SK-N-MC (cell line): ENCODE data around the gene PLPPR1.
A peak's percentile ranks its signal among the peaks of the same experiment; 100 is the strongest.
"Not testable (repeated sequence)": the region's sequence is repeated elsewhere in the genome, so short reads cannot be mapped to it uniquely, and the experiment has no call there.

Experiments
- DNase-seq: peaks from one replicate; pipeline ENCODE4 v3.0.0-alpha.2; 2011; ENCODE audit warnings: low read depth, low spot score
- H3K27ac ChIP-seq: fragments of 200-600 bp; sonication (generic); 2 replicates; pipeline ENCODE4 v1.5.1; 2016; ENCODE audit warnings: mixed run types
- H3K36me3 ChIP-seq: fragments of 200-600 bp; sonication (generic); 2 replicates; pipeline ENCODE4 v1.6.1; 2017; ENCODE audit warnings: antibody characterized with exemption, low read length, mixed read lengths; ENCODE audit not compliant: insufficient read depth
- H3K4me3 ChIP-seq: fragments of 200-600 bp; sonication (generic); 2 replicates; pipeline ENCODE4 v1.5.1; 2016
- H3K9ac ChIP-seq: fragments of 200-600 bp; sonication (generic); 2 replicates; pipeline ENCODE4 v1.8.0; 2017; ENCODE audit warnings: mixed run types, mixed read lengths; ENCODE audit not compliant: insufficient read length
- H3K9me3 ChIP-seq: fragments of 200-600 bp; sonication (generic); 2 replicates; pipeline ENCODE4 v1.6.1; 2017; ENCODE audit warnings: low read depth, mild to moderate bottlenecking, antibody characterized with exemption, low read length, moderate library complexity, mixed read lengths
- EZH2 ChIP-seq: fragments of 200-600 bp; sonication (generic); IDR thresholded peaks from one replicate; pipeline ENCODE4 v1.6.1; 2017; ENCODE audit warnings: antibody characterized with exemption
- FOXP2 ChIP-seq: optimal IDR thresholded peaks from 2 replicates; pipeline ENCODE3; 2011; ENCODE audit warnings: mild to moderate bottlenecking, moderate library complexity; ENCODE audit not compliant: insufficient read depth; ENCODE audit errors: extremely low read length, control extremely low read depth
- POLR2AphosphoS5 ChIP-seq: IDR thresholded peaks from 2 replicates; pipeline ENCODE4 v1.6.1; 2012; ENCODE audit warnings: mild to moderate bottlenecking, low read depth, low read length, borderline replicate concordance

The PLPPR1 gene

GRCh38 chr9:101254733-101255433 lies 226.4 kb downstream of the PLPPR1 start:
- H3K4me3 ChIP-seq = no peak overlapping the region
- TF ChIP-seq EZH2 = no peak
- TF ChIP-seq POLR2AphosphoS5 = no peak
- TF ChIP-seq FOXP2 = no peak
- no peaks in the 10 kb centered on the region for H3K9me3 ChIP-seq
- DNase-seq = no peak
- no peak overlapping the region for H3K27ac ChIP-seq
- H3K36me3 ChIP-seq = no peaks in the 10 kb centered on the region
- H3K9ac ChIP-seq = no peak overlapping the region

GRCh38 chr9:101264727-101265126 lies 236.2 kb downstream of the PLPPR1 start:
- H3K4me3 ChIP-seq = no peak overlapping the region
- H3K9ac ChIP-seq = no peak overlapping the region
- no peak for TF ChIP-seq EZH2
- TF ChIP-seq POLR2AphosphoS5 = no peak
- H3K27ac ChIP-seq = no peak overlapping the region
- no peak for DNase-seq
- H3K9me3 ChIP-seq = no peaks in the 10 kb centered on the region
- no peaks in the 10 kb centered on the region for H3K36me3 ChIP-seq

DNA sequence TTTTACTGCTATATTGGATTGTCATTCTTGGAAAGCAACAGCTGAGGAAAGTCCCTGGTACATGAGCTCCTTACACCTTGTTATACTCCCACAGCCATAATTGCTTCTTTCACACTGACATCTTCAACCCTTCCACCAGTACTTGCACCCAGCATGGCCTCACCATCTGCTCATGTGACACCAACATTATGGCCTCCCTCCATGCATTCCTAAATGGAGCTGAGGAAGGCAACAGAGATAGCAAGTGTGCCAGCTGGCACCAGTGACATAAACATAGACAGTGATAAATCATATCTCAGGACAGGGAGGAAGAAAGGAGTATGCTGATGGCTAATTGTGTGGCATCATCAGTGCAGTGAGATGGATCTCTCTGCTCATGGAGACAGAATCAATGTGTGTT lies 236.7 kb downstream of the PLPPR1 start:
- TF ChIP-seq POLR2AphosphoS5 (no peak), EZH2 (no peak)
- H3K9me3 ChIP-seq = no peaks in the 10 kb centered on the region
- no peak overlapping the region for H3K27ac ChIP-seq
- H3K9ac ChIP-seq = no peak overlapping the region
- DNase-seq = no peak
- H3K4me3 ChIP-seq = no peak overlapping the region
- H3K36me3 ChIP-seq = no peaks in the 10 kb centered on the region

DNA sequence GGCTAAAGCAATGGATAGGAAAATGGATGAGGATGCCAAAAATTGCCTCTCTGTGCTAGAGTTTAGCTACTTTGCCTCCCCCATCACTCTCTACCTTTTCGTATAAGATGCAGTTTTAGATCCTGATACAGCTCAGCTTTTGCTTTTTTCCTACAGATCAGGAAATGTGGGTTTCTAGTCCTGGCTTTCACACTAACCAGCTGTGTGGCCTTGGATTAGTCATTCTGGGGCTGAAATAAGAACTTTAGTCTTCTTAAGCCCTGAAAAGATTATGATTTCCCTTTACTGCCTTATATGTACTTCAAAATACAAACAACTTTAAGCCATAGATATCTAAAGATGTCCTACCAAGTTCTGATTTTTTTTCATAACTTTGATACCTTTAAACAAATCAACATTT lies 239.9 kb downstream of the PLPPR1 start:
- no peak for DNase-seq
- H3K4me3 ChIP-seq = no peak overlapping the region
- H3K36me3 ChIP-seq = no peaks in the 10 kb centered on the region
- no peaks in the 10 kb centered on the region for H3K9me3 ChIP-seq
- H3K9ac ChIP-seq = no peak overlapping the region
- H3K27ac ChIP-seq = no peak overlapping the region
- TF ChIP-seq POLR2AphosphoS5 (no peak), FOXP2 (no peak)

GRCh38 chr9:101269591-101270283 lies 241.2 kb downstream of the PLPPR1 start:
- Histone ChIP-seq H3K9ac (no peak overlapping the region), H3K36me3 (no peaks in the 10 kb centered on the region), H3K27ac (no peak overlapping the region), H3K9me3 (no peaks in the 10 kb centered on the region), H3K4me3 (no peak overlapping the region)
- TF ChIP-seq POLR2AphosphoS5 (no peak), EZH2 (no peak), FOXP2 (no peak)
- no peak for DNase-seq

- DNase-seq = no peak
- H3K27ac ChIP-seq = no peak overlapping the region
- H3K9ac ChIP-seq = no peak overlapping the region
- TF ChIP-seq POLR2AphosphoS5 (no peak), FOXP2 (no peak), EZH2 (no peak)
- H3K4me3 ChIP-seq = no peak overlapping the region
- H3K36me3 ChIP-seq = no peaks in the 10 kb centered on the region
- H3K9me3 ChIP-seq = no peaks in the 10 kb centered on the region
These were observed 241.8 kb downstream of the PLPPR1 start for GRCh38 chr9:101270302-101270701.

- no peak for DNase-seq
- H3K9ac ChIP-seq = no peak overlapping the region
- H3K9me3 ChIP-seq = no peaks in the 10 kb centered on the region
- no peak for TF ChIP-seq EZH2
- TF ChIP-seq FOXP2 = no peak
- no peak for TF ChIP-seq POLR2AphosphoS5
- H3K36me3 ChIP-seq = no peaks in the 10 kb centered on the region
- H3K4me3 ChIP-seq = no peak overlapping the region
- no peak overlapping the region for H3K27ac ChIP-seq
These were observed 242.6 kb downstream of the PLPPR1 start for GRCh38 chr9:101271102-101271501.

DNA sequence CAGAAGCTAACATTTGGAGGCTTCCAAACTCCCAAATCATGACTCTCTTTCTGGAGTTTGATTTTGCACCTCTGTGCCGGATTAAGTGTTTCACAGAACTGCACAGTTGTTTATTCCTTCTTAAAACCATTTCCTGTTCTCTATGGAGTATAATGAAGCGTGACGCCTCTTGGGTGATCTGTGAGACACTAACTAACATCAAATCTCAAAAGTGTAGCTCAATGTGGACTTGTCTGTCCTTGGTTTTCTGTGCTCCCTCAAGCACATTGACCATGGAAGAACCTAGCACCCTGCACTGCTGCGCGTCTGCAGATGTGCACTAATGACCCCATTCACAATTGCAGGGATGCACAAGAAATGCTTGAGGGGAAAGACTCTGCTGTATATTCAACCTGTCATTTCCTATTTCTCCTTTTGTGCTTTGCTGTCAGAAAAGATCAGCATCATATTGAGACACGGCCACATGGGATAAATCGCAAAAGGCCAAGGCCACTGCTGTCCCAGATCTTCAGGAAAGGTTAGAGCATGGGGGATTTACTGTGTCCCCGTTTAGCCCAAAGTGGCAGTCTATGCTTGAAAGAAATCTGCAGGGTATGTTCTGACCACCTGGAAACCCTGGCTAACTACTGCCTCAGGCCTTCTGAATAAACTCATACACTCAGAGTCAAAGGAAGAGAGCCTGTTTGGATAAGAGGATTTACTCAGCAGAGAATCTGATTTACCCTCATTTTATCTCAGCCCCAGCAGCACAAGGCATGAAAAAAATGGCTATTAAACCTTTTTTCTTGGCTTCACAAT lies 246.6 kb downstream of the PLPPR1 start:
- Histone ChIP-seq H3K4me3 (no peak overlapping the region), H3K9ac (no peak overlapping the region), H3K9me3 (no peaks in the 10 kb centered on the region), H3K36me3 (no peaks in the 10 kb centered on the region), H3K27ac (no peak overlapping the region)
- DNase-seq = peak; percentile 12
- TF ChIP-seq POLR2AphosphoS5 (no peak), EZH2 (no peak), FOXP2 (no peak)

DNA sequence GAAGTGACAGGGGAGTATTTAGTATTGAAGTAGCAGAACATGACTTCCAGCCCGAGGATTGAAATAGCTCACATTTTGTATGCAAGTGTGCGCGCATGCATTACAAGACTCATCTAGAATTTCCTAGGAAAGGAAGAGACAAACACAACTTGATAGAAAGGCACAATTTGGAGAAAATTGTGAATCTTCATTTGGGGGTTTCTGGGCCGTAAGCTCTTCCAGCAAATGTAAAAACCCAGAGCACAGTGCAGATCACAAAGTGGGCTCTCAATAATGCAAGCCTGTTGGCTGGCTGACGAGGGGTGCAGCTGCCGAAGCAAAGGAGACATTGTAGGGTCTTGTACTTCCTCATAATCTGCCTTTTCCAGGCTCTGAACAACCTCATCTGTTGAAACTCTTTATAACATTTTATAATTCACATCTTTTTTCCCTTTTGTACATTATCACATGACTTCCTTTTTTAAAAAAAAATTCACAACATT lies 247.3 kb downstream of the PLPPR1 start:
- Histone ChIP-seq H3K27ac (no peak overlapping the region), H3K36me3 (no peaks in the 10 kb centered on the region), H3K4me3 (no peak overlapping the region), H3K9ac (no peak overlapping the region), H3K9me3 (no peaks in the 10 kb centered on the region)
- no peak for DNase-seq
- no peak for TF ChIP-seq FOXP2

DNA sequence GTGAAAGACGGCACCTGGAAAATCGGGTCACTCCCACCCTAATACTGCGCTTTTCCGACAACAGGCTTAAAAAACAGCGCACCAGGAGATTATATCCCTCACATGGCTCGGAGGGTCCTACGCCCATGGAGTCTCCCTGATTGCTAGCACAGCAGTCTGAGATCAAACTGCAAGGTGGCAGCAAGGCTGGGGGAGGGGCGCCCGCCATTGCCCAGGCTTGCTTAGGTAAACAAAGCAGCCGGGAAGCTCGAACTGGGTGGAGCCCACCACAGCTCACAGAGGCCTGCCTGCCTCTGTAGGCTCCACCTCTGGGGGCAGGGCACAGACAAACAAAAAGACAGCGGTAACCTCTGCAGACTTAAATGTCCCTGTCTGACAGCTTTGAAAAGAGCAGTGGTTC lies 262.5 kb downstream of the PLPPR1 start:
- not testable (repeated sequence) for H3K4me3 ChIP-seq, H3K27ac ChIP-seq, H3K9me3 ChIP-seq, DNase-seq, H3K36me3 ChIP-seq, H3K9ac ChIP-seq
